Stomach smooth muscle (tissue), 2 donors: Measurements from ENCODE around the gene PPP6R2.
"Not testable (repeated sequence)": the region's sequence is repeated elsewhere in the genome, so short reads cannot be mapped to it uniquely, and the experiment has no call there.

Source experiments
- H3K27ac ChIP-seq: one replicate; pipeline ENCODE4 v1.7.0; 2013; ENCODE audit warnings: mild to moderate bottlenecking, low read length, inconsistent platforms
- H3K27me3 ChIP-seq, 2 donors: one replicate each; pipeline ENCODE4 v1.7.0; 2013; ENCODE audit warnings: low read length in 2 of 2; ENCODE audit not compliant: insufficient read depth in 2 of 2, control insufficient read depth in 1 of 2
- H3K36me3 ChIP-seq, 2 donors: one replicate each; pipeline ENCODE4 v1.7.0; 2013; ENCODE audit warnings: low read length in 2 of 2; ENCODE audit not compliant: control insufficient read depth in 2 of 2, insufficient read depth in 2 of 2
- H3K4me1 ChIP-seq: one replicate; pipeline ENCODE4 v1.7.0; 2013; ENCODE audit warnings: low read length; ENCODE audit not compliant: control insufficient read depth, insufficient read depth
- H3K4me3 ChIP-seq, 2 donors: one replicate each; pipeline ENCODE4 v1.7.0; 2013; ENCODE audit warnings: low read length in 2 of 2
- H3K9ac ChIP-seq, 2 donors: one replicate each; pipeline ENCODE4 v1.7.0; 2013; ENCODE audit warnings: low read length in 2 of 2, mild to moderate bottlenecking in 1 of 2
- H3K9me3 ChIP-seq, 2 donors: one replicate each; pipeline ENCODE4 v1.7.0; 2013; ENCODE audit warnings: low read length in 2 of 2; ENCODE audit not compliant: control insufficient read depth in 2 of 2
- donor health status: healthy.
- donor health status: Pancreatic carcinoma.

PPP6R2 gene

GRCh38 chr22:50319503-50319951 lies 23.6 kb upstream of the PPP6R2 start:
- Histone ChIP-seq H3K36me3 (no peaks in the 10 kb centered on the region), H3K27ac (no peak overlapping the region), H3K4me3 (no peak overlapping the region)

GRCh38 chr22:50320116-50320515 lies 23.0 kb upstream of the PPP6R2 start:
- no peaks in the 10 kb centered on the region for H3K4me1 ChIP-seq
- H3K36me3 ChIP-seq, result no peaks in the 10 kb centered on the region
- no peaks in the 10 kb centered on the region for H3K9me3 ChIP-seq
- H3K27me3 ChIP-seq, result no peaks in the 10 kb centered on the region
- H3K4me3 ChIP-seq, result no peak overlapping the region
- no peak overlapping the region for H3K27ac ChIP-seq
- no peak overlapping the region for H3K9ac ChIP-seq

More at GRCh38 chr22:50319503-50319951, 23.6 kb upstream of the PPP6R2 start:
- no peaks in the 10 kb centered on the region for H3K4me1 ChIP-seq
- no peaks in the 10 kb centered on the region for H3K27me3 ChIP-seq
- H3K9me3 ChIP-seq, result no peaks in the 10 kb centered on the region
- no peak overlapping the region for H3K9ac ChIP-seq

- no peak overlapping the region for H3K27ac ChIP-seq
- H3K4me3 ChIP-seq, result no peak overlapping the region
- no peaks in the 10 kb centered on the region for H3K27me3 ChIP-seq
- H3K4me1 ChIP-seq, result peaks cover under 1% of the 10 kb centered on the region
- no peaks in the 10 kb centered on the region for H3K9me3 ChIP-seq
- H3K36me3 ChIP-seq, result no peaks in the 10 kb centered on the region
- H3K9ac ChIP-seq, result no peak overlapping the region
These were observed 22.3 kb upstream of the PPP6R2 start for GRCh38 chr22:50320671-50321325.

GRCh38 chr22:50322382-50323104 lies 20.6 kb upstream of the PPP6R2 start:
- not testable (repeated sequence) for H3K9me3 ChIP-seq, H3K27me3 ChIP-seq, H3K27ac ChIP-seq, H3K36me3 ChIP-seq, H3K4me3 ChIP-seq, H3K9ac ChIP-seq
- H3K4me1 ChIP-seq, result peaks cover 12% of the 10 kb centered on the region

- no peaks in the 10 kb centered on the region for H3K27me3 ChIP-seq
- peaks cover 16% of the 10 kb centered on the region for H3K4me1 ChIP-seq
- H3K36me3 ChIP-seq, result no peaks in the 10 kb centered on the region
- no peak overlapping the region for H3K9ac ChIP-seq
- H3K9me3 ChIP-seq, result no peaks in the 10 kb centered on the region
- H3K4me3 ChIP-seq, result no peak overlapping the region
- no peak overlapping the region for H3K27ac ChIP-seq
These were observed 19.2 kb upstream of the PPP6R2 start for GRCh38 chr22:50323900-50324299.

GRCh38 chr22:50325444-50326224 lies 17.5 kb upstream of the PPP6R2 start:
- Histone ChIP-seq H3K27me3 (no peaks in the 10 kb centered on the region), H3K9ac (peak overlapping the region; percentile 58 to 68), H3K27ac (no peak overlapping the region), H3K4me1 (peaks cover 16% of the 10 kb centered on the region), H3K9me3 (no peaks in the 10 kb centered on the region), H3K36me3 (no peaks in the 10 kb centered on the region), H3K4me3 (peak overlapping the region in 1 of 2 donors; percentile 80)

- H3K9ac ChIP-seq, result peak overlapping the region; percentile 58 to 68
- no peak overlapping the region for H3K27ac ChIP-seq
- H3K4me1 ChIP-seq, result peaks cover 16% of the 10 kb centered on the region
- no peaks in the 10 kb centered on the region for H3K27me3 ChIP-seq
- peak overlapping the region; percentile 66 to 80 for H3K4me3 ChIP-seq
- H3K9me3 ChIP-seq, result no peaks in the 10 kb centered on the region
- no peaks in the 10 kb centered on the region for H3K36me3 ChIP-seq
These were observed 16.7 kb upstream of the PPP6R2 start for GRCh38 chr22:50326225-50326955.

- peak within 1 kb of the TSS; percentile 85 for H3K27ac ChIP-seq
- H3K27me3 ChIP-seq, result no peaks in the 10 kb centered on the region
- H3K4me1 ChIP-seq, result peaks cover 16% of the 10 kb centered on the region
- H3K4me3 ChIP-seq, result peak within 1 kb of the TSS; percentile 66 to 80
- H3K9ac ChIP-seq, result peak within 1 kb of the TSS; percentile 88 to 94
- H3K9me3 ChIP-seq, result no peaks in the 10 kb centered on the region
- H3K36me3 ChIP-seq, result no peaks in the 10 kb centered on the region
These were observed 16.0 kb upstream of the PPP6R2 start, which contains the start of gene DENND6B for GRCh38 chr22:50326956-50327710. TSS of gene DENND6B (minus strand) at chr22:50327012. CDS start at chr22:50326988, 24 bp downstream.

GRCh38 chr22:50327711-50328019 lies 15.5 kb upstream of the PPP6R2 start:
- Histone ChIP-seq H3K27me3 (no peaks in the 10 kb centered on the region), H3K9ac (peak overlapping the region; percentile 88 to 94), H3K36me3 (no peaks in the 10 kb centered on the region), H3K27ac (peak overlapping the region; percentile 85), H3K4me1 (peaks cover 16% of the 10 kb centered on the region), H3K4me3 (peak overlapping the region; percentile 66 to 80), H3K9me3 (no peaks in the 10 kb centered on the region)

- H3K27me3 ChIP-seq, result no peaks in the 10 kb centered on the region
- no peaks in the 10 kb centered on the region for H3K36me3 ChIP-seq
- H3K9ac ChIP-seq, result no peak overlapping the region
- peaks cover 16% of the 10 kb centered on the region for H3K4me1 ChIP-seq
- H3K4me3 ChIP-seq, result no peak overlapping the region
- H3K27ac ChIP-seq, result no peak overlapping the region
- H3K9me3 ChIP-seq, result no peaks in the 10 kb centered on the region
These were observed 13.9 kb upstream of the PPP6R2 start for GRCh38 chr22:50329236-50329635.
